GM19023 (cell line): Measurements from ENCODE around the gene SV2C.
"Not testable (repeated sequence)": the region's sequence is repeated elsewhere in the genome, so short reads cannot be mapped to it uniquely, and the experiment has no call there.

Experiments
- ATAC-seq: cut with Tn5 transposase; IDR thresholded peaks from one replicate; pipeline ENCODE4 v1.9.1; 2021; ENCODE audit warnings: mild to moderate bottlenecking, moderate library complexity; ENCODE audit not compliant: unreplicated experiment

The SV2C gene, protein sequence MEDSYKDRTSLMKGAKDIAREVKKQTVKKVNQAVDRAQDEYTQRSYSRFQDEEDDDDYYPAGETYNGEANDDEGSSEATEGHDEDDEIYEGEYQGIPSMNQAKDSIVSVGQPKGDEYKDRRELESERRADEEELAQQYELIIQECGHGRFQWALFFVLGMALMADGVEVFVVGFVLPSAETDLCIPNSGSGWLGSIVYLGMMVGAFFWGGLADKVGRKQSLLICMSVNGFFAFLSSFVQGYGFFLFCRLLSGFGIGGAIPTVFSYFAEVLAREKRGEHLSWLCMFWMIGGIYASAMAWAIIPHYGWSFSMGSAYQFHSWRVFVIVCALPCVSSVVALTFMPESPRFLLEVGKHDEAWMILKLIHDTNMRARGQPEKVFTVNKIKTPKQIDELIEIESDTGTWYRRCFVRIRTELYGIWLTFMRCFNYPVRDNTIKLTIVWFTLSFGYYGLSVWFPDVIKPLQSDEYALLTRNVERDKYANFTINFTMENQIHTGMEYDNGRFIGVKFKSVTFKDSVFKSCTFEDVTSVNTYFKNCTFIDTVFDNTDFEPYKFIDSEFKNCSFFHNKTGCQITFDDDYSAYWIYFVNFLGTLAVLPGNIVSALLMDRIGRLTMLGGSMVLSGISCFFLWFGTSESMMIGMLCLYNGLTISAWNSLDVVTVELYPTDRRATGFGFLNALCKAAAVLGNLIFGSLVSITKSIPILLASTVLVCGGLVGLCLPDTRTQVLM

DNA sequence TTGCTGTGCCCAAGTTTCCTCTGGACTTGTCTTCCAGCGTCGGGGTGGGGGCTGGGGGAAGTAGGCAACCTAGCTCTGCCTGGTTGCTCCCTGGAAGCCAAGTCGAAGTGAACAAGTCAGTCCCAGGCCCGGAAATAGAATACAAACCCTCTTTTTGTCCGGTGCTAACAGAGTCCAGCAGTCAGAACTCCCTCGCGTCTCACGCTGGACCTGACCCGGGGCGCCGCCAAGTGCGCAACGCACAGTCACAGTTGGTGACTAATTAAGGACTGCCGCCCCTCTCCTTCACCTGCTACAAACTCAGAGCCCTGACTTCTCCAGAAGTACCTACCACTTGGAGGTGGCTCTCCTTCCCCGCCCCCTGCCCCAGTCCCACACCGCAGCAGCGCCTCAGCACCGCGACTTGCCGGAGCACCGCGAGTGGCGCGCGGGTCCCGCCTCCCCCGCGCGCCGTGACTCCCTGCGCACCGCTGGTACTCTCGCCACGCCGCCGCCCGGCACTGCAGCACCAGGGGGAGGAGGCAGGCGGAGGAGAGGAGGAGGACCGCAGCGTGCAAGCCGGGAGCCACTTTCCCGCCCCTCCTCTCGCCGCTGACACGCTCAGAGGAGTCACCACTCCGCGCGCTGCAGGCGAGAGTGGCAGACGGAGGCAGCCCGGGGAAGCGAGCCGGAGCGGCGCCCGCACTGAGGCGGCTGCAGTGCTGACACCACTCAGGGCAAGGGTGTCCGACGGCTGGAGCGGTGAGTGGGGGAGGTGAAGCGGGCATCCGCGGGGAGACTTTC lies at the start of gene SV2C:
Gene SV2C (plus strand): TSS at position 612 of the 783 bp plus-strand sequence. CDS start 48,368 bp downstream, outside the sequence.
- no peak for ATAC-seq

DNA sequence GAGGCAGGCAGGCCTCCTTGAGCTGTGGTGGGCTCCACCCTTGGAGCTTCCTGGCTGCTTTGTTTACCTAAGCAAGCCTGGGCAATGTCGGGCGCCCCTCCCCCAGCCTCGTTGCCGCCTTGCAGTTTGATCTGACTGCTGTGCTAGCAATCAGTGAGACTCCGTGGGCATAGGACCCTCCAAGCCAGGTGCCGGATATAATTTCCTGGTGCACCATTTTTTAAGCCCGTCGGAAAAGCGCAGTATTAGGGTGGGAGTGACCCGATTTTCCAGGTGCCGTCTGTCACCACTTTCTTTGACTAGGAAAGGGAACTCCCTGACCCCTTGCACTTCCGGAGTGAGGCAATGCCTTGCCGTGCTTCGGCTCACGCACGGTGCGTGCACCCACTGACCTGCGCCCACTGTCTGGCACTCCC lies 45.4 kb upstream of the SV2C start:
- not testable (repeated sequence) for ATAC-seq

DNA sequence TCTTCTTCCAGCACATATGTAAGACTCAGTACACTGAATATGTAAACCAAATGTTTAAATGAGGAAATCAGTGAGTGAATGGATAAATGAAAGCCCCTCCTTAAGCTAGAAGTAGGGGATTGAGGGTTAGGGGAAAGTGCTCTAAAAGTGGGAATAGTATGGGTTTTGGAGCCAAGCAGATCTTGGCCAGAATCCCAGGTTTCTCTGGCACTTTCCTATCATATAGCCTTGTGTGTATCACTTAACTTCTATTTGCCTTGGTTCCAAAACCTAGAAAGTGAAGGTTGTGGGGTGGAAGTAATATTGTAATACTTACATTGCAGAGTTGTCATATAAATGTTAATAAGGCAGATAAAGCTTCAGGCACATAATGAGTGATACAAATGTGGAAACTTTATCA lies 45.0 kb upstream of the SV2C start:
- ATAC-seq = no peak

DNA sequence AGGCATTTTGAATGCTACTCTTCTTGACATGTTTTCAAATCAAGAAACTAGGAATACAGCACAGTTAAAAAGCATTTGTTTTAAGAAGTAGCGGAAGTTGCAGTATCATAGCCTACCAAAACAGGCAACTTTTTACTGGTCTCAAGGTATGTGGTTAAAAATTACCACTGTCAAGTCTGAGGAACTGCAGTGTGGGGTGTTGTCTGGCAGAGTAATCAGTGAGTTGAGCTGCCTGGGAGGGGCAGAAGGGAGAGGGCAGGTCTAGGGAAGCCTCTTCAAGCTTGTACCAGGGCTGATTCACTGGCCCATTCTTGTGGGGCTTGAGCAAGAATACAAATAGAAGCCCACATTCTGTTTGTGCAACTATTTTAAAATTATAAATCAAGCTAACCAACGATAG lies 42.4 kb upstream of the SV2C start:
- ATAC-seq = no peak

DNA sequence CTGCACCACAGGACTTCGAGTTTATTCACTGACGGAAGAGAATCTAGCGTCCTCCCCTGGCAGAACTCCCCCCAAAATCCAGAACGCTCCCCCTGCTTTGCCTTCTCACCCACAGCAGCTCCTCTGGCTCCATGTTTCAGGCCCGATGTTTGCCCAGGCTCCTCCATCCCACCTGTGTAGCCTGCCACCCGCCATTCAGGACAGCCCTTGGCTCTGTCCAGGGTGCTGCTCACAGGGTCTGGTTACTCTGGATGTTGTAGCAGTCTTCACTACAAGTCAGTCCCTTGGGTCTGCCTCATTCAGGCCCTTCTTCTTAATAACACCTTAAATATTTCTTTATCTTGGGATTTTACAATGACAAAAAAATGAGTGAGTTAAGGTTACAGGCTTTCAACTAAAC lies 41.3 kb upstream of the SV2C start:
- ATAC-seq = no peak

DNA sequence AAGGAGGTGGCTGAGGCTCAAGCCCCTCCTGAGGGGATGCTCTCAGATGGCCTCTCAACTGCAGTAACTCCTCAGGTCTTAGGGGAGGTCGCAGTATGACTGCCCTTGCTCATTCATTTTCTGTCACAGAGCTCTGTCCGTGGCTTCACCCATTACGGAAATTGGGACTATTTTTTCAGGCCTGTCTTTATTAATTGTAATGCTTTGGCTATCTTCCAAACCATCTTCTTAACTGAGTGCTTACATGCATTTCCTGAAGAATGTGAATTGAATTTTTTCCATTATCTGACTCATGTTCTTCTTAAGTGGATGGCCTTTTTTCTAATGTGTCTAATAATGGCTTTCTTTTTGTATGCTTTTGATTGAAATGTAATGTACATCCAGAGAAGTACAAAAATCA lies 36.4 kb upstream of the SV2C start:
- ATAC-seq = no peak

DNA sequence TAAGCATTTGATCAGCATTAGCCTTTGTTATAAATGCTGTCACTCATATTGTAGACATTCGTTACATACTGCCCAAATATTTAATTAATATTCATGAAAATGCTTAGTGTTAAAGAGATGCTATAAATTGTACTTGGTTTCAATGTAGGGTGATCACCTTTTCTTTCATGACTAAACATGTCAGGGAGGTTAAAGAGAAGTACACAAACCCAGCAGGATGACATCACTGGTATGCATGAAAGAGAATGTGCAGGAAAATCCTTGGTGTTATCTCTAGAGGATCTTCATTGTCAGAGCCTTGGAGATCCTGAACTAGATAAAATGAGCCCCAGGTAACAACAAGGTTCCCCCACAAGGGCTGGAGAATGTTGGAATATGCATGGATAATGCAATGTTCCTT lies 33.0 kb upstream of the SV2C start:
- no peak for ATAC-seq

DNA sequence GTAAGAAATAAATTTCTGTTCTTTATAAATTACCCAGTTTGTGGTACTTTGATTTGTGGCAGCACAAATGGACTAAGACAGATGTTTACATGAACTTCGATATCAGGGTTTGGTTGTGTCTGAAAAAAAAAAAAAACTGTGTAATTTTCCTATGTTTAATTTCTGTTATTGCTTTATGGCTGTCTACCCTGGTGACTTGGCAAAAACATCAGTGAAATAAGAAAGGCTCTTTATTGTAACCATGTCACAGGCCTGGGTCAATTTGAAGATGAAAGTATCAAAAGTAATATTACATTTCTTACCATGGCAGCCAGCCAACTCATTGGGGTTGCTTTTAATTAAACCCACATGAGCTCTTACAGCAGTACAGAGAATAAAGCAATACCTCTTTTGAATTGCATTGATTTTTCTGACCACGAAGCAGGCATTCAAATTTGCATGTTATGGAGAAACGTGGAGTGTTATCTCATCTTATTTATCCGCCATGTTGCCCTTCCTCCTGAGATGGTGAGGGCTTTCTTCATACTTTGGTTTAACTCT lies 20.6 kb upstream of the SV2C start:
- no peak for ATAC-seq

DNA sequence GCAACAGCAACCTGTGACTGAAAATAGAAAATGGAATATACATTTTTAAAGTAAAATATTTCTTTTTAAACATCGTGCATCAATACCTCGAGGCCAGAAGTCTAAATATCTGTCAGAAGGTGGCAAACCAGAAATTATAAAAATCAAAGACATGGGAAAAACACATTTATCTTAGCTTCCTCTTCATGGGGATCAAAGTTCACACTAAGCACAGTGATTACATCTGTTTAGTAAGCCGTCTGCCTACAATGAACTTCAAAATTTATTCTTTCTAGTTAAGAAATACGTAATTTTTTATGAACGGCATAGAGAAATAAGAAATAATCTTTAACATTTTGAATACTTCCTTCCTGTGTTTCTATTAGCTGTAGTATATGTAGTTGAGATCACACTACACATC lies 17.9 kb upstream of the SV2C start:
- no peak for ATAC-seq

DNA sequence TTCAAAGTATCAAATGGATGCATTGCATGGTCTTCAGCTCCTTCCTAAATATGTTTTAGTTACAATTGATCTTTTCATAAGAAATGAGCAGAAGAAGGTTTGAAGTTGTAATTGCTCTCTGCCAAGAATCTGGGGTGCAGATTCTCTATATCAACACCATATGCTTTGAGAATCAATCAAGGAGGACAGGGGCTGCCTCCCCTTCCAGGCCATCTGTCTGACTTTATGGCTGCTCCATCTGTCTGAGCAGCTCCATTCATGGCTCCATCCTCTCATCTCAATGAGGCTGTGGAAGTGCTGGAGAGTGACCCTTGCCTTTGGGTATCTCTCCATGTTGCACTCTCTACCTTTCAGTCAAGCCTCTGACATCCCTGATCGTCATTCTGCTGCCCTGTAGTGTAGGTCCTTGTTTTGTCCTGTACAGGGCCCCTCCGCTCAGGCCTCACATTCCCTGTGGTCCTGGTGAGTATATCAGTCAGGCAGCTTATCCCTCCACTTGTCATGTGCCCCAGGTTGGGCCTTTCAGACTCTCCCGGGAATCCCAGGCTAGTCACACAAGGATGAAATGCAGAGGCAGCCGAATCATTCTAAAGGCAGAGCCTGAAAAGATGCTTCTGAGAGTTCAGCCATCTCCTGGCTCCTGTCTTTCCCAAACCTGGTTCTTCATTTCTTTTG lies 14.0 kb upstream of the SV2C start:
- ATAC-seq = no peak

DNA sequence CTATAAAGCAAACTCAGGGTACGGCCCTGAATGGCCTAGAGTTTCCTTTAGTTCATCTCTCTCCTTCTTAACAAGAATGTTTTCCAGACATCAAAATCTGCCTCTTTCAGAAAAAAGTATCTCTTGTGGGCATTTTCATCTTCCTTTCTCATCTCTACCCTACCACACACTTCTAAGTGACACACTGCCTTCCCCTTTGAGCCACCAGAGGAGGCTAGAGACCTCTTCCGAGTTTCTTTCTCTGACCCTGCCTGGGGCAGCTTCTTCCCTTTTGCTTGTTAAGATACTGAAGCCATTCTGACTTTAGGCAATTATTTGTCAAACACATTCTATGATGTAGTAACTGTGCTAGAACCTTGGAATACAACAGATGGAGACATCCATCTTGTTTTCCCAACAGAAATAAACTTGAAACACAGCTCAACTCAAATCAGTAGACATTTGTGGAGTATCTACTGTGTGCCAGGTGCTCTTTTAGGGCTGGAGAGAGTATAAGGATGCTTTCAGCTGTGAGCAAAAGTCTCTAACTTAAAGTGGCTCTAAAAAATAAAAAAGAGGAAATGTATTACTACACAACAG lies 8.6 kb upstream of the SV2C start:
- ATAC-seq = no peak

DNA sequence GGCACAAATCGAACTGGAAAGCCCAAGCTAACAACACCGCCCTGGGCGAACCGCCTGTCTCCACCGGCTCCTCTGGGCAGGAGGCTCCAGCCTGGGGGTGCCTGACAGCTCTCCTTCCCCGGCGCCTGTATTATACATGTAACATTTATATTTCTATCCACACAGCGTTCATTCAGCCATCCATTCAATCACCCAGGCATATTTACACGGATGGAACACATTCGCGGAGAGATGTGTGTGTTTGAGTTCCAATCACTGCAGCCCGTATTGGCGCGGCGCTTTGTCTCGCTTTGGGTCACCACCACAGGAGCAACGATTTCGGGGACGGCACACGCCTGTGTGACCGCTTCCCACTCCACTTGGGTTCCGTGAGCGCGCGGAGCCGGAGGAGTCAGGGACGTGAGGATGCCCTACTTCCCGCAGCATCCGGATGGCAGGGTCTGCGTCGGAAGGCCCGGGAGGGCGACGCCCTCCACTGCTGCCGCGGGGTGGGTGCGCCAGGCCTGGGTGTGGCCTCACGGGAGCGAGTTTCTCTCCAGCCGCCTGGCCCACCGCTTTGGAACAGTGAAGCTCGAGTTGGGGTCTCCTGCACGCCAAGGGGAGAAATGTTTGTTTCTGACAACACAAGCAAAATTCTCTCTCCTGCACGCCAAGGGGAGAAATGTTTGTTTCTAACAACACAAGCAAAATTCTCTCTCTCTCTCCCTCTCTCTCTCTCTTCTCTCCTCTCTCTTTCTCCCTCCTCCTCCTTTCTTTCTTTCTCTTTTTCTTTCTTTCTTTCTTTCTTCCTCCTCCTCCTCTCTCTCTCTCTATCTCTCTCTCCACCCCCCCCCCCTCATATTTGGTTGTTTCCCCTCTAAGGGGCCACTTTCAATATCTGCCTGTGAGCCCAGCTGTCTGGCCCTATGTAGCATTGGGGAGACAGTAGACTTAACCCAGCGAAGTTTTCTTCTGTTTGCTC lies 1.1 kb upstream of the SV2C start:
- ATAC-seq = no peak

DNA sequence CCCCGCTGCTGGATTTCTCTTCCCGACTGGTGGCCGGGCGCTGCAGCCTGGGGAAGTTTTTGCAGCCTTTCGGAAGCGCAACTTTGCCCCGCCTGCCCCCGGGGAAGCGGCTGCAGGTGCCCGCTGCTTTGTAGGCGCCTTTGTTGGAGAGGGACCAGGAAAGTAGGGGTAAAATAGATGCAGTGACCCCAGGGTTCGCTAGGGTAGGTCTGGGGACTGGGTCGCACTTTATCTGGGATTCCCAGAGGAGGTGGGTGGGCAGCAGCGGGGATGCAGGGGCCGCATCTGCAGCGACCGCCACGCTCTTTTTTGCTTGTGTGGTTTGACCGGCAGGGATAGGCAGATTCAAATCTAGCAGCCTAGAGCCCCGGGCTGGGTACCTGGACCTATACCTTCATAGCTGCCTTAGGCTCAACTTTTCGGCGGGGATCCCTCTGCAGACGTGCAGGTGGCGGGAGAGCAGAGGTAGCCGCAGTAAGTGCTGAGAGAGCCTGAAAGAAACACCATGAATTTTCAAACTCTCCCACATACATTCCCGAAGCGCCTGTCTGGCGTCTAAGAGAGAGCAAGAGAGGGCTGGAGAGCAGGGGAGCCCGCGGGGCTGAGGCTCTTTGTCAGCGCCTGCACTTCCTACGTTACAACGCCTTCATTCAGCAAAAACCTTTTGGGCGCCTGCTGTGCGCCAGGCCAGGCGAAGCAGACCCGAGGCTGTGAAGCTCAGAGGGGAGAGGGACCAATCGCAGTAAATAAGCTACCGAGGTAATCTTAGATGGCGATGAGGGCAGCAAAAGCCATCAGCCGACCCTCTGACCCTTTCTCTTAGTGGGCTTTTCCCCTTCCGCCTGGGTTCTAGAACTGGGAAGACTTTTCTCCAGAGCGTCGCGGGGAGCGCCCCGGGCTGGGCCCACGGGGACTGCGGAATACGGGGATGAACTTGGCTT lies 642 bp downstream of the SV2C start:
- ATAC-seq = no peak

DNA sequence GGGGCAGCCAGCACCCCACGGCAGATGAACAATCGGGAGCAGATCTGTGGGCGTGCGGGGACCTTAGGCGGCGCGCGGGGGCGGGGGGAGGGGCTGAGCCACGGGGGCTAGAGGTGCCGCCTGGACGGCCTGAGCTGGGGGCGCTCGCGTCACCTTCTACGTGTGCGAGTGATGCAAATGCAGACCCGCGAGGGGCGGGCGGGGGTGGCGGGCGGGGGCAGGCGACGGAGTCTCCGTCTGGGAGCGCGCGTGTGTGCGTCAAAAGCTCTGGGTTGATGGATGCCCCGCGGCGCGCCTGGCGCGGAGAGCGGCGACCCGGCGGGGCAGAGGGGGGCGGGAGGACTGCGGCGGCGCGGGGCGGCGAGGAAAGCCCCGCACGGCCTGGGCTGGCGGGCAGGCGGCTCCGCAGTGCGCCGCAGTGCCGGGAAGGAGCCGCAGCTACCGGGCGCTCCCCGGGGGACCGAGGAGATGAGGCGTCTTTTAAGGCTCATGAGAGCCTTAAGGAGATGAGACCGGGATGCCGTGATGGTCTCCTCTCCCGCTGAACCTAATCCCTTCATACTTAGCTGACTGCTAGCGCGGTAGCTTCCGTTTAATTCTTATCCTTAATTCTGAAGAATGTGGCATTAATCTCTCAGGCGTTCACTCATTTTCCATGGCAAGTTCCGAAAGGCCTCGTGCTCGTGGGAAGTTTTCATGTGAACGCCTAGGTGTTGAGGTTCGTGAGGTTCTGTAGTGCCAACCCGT lies 1.5 kb downstream of the SV2C start:
- ATAC-seq = no peak

DNA sequence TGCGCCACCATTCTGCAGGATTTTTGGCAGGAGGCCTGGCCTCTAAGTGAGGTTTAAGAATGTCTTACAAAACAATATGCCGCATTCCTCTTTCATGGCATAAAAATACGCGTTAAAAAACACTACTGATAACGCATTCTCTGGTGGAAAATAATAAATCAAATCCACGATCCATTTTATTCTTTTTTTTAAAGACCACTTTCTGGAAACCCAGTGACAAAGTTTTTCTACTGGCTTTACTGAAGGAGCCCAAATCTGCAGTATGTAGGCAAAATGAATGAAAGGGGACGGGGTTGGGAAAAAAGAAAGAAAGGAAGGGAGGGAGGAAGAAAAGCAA lies 2.0 kb downstream of the SV2C start:
- no peak for ATAC-seq

DNA sequence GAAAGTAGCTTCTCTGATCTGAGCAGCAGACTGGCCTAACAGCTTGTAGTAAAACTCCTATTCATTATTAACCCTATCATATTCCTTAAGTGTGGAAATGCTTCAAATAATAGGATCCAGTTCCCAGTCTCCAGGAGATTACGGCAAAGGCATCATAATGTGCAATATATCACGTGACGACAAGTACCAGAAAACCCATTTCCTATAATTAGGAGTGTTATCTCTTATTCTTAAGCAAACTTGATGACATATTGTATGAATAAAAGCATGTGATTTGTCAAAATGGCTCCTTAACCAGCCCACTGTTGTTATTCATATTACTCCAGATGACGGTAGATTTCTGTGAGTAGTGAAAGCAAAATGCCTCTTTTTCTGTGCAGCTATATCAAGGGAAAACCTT lies 2.9 kb downstream of the SV2C start:
- ATAC-seq = no peak

DNA sequence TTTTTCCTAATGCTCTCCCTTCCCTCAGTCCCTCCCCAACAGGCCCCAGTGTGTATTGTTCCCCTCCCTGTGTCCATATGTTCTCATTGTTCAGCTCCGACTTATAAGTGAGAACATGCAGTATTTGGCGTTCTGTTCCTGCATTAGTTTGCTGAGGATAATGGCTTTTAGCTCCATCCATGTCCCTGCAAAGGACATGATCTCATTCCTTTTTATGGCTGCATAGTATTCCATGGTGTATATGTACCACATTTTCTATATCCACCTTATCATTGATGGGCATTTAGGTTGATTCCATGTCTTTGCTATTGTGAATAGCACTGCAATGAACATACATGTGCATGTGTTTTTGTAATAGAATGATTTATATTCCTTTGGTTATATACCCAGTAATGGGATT lies 6.0 kb downstream of the SV2C start:
- ATAC-seq = not testable (repeated sequence)

DNA sequence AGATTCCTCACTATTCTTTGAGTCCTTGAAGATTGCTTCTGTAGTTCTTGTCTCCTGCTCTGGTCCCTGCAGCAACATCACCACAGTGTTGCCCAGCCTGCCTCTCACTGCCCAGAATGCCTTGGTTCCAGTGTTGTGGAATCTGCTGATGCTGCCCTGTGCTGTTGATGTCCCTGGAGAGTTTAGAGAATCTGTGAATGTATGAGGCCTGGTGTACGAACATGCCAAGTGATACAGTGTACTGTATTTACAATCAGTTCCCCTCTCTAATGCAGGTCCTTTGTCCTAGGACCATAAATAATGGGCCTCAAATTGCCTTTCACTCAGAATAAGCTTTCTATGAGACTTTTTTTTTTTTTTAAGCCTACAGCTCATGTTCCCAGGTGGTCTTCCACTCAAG lies 8.2 kb downstream of the SV2C start:
- ATAC-seq = no peak
